ENCODE results near the gene CYP2A13.

Gene CYP2A13

DNA sequence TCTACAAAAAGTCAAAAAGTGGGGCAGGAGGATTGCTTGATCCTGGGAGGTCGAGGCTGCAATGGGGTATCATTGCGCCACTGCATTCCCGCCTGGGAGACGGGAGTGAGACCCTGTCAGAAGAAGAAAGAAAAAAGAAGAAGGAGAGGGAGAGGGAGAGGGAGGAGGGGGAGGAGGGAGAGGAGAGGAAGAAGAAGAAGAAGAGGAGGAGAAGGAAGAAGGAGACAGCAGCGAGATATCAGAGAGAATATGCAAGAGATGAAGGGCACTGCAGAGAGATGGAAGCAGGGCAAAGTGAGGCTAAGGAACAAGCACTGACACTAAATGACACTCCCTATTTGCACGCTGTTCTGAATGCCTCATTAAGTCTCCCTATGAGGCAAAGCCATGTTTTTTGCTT lies 40.4 kb downstream of the CYP2A13 start:
- no peak overlapping the region for H3K4ac ChIP-seq (ENCODE audit: low read length)
- no peak overlapping the region for H4K91ac ChIP-seq (ENCODE audit: low read depth, low read length, poor library complexity)
- no peak overlapping the region for H3K4me2 ChIP-seq (ENCODE audit: insufficient read depth, low read length, poor library complexity, severe bottlenecking)
- H3K9me3 ChIP-seq (replicated peaks in 1 of 2; ENCODE audit: control insufficient read depth in 2 of 2, insufficient read depth in 1 of 2, low read depth in 1 of 2, low read length in 2 of 2), result no peaks in the 10 kb centered on the region
- no peak overlapping the region for H3K4me3 ChIP-seq (ENCODE audit: low read length in 2 of 2)
- H2BK12ac ChIP-seq (ENCODE audit: low read length), result no peak overlapping the region
- H3K36me3 ChIP-seq (replicated peaks in 1 of 2; ENCODE audit: control insufficient read depth in 2 of 2, insufficient read depth in 2 of 2, low read length in 2 of 2), result no peaks in the 10 kb centered on the region
- no peak overlapping the region for H3K23ac ChIP-seq (ENCODE audit: low read depth, low read length, poor library complexity)
- H4K8ac ChIP-seq (ENCODE audit: low read depth, low read length), result no peak overlapping the region
- H3K18ac ChIP-seq (ENCODE audit: low read length), result no peak overlapping the region
- H3K27me3 ChIP-seq (ENCODE audit: control insufficient read depth in 3 of 3, insufficient read depth in 3 of 3, low read depth in 1 of 3, low read length in 3 of 3), result peaks cover 0 to 18% (median 0%) of the 10 kb centered on the region in 3 experiments
- peaks cover 0 to 2% of the 10 kb centered on the region in 2 donors for H3K4me1 ChIP-seq (ENCODE audit: control insufficient read depth in 2 of 2, insufficient read depth in 1 of 2, low read depth in 1 of 2, low read length in 2 of 2)
- H3K27ac ChIP-seq (replicated peaks; ENCODE audit: low read length), result no peak overlapping the region
- no peak overlapping the region for H2AFZ ChIP-seq (ENCODE audit: low read length)
- H2BK15ac ChIP-seq (ENCODE audit: low read length), result no peak overlapping the region
- no peak overlapping the region for H3K14ac ChIP-seq (ENCODE audit: low read length)
- no peak overlapping the region for H2BK120ac ChIP-seq (ENCODE audit: low read depth, low read length)
- DNase-seq (ENCODE audit: low spot score), result no peak
- H2AK5ac ChIP-seq (ENCODE audit: low read depth, low read length), result no peak overlapping the region
- no peak overlapping the region for H2BK5ac ChIP-seq (ENCODE audit: low read length)
- no peaks in the 10 kb centered on the region for H3K79me1 ChIP-seq (ENCODE audit: low read depth, low read length)
- H3K9ac ChIP-seq (ENCODE audit: low read depth, low read length, poor library complexity), result no peak overlapping the region
- WGBS, 2 donors (ENCODE audit: extremely low coverage in 2 of 2, insufficient read length in 2 of 2, insufficient replicate concordance in 1 of 2), result no CpG with 5 or more reads among the region's 6 CpGs

DNA sequence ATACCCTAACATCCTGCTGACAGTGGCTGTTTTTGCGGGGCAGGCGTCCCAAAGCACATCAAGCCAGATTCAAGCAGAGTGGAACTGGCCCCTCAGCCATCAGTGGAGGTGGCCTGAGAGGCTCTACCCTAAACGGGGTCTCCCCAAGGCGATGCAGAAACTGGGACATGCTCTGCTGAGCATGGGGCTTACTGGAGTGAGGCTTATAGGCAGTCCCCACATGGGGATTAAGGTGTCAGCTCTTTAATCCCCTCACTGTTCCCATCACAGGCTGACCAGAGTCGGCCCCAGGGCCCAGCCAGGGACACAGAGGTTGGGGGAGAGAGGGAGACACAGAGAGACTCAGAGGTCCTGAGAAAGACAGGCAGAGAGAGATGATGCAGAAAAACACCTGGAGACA lies 42.9 kb downstream of the CYP2A13 start:
- peaks cover 0 to 2% of the 10 kb centered on the region in 2 donors for H3K4me1 ChIP-seq (ENCODE audit: control insufficient read depth in 2 of 2, insufficient read depth in 1 of 2, low read depth in 1 of 2, low read length in 2 of 2)
- H2BK12ac ChIP-seq (ENCODE audit: low read length), result no peak overlapping the region
- H3K18ac ChIP-seq (ENCODE audit: low read length), result no peak overlapping the region
- no peak overlapping the region for H2BK15ac ChIP-seq (ENCODE audit: low read length)
- H3K36me3 ChIP-seq (replicated peaks in 1 of 2; ENCODE audit: control insufficient read depth in 2 of 2, insufficient read depth in 2 of 2, low read length in 2 of 2), result no peaks in the 10 kb centered on the region
- no peak overlapping the region for H4K8ac ChIP-seq (ENCODE audit: low read depth, low read length)
- H3K79me1 ChIP-seq (ENCODE audit: low read depth, low read length), result no peaks in the 10 kb centered on the region
- no peak overlapping the region for H3K9ac ChIP-seq (ENCODE audit: low read depth, low read length, poor library complexity)
- no peak overlapping the region for H2BK120ac ChIP-seq (ENCODE audit: low read depth, low read length)
- H2AK5ac ChIP-seq (ENCODE audit: low read depth, low read length), result no peak overlapping the region
- H3K4me3 ChIP-seq (ENCODE audit: low read length in 2 of 2), result no peak overlapping the region
- H3K27ac ChIP-seq (replicated peaks; ENCODE audit: low read length), result no peak overlapping the region
- H3K23ac ChIP-seq (ENCODE audit: low read depth, low read length, poor library complexity), result no peak overlapping the region
- H3K27me3 ChIP-seq (ENCODE audit: control insufficient read depth in 3 of 3, insufficient read depth in 3 of 3, low read depth in 1 of 3, low read length in 3 of 3), result peaks cover 0 to 28% (median 3%) of the 10 kb centered on the region in 3 experiments
- WGBS, 2 donors (ENCODE audit: extremely low coverage in 2 of 2, insufficient read length in 2 of 2, insufficient replicate concordance in 1 of 2), result no CpG with 5 or more reads among the region's 5 CpGs
- H3K9me3 ChIP-seq (replicated peaks in 1 of 2; ENCODE audit: control insufficient read depth in 2 of 2, insufficient read depth in 1 of 2, low read depth in 1 of 2, low read length in 2 of 2), result no peaks in the 10 kb centered on the region
- H4K91ac ChIP-seq (ENCODE audit: low read depth, low read length, poor library complexity), result no peak overlapping the region
- no peak overlapping the region for H2BK5ac ChIP-seq (ENCODE audit: low read length)
- H3K4me2 ChIP-seq (ENCODE audit: insufficient read depth, low read length, poor library complexity, severe bottlenecking), result no peak overlapping the region
- H2AFZ ChIP-seq (ENCODE audit: low read length), result no peak overlapping the region
- H3K4ac ChIP-seq (ENCODE audit: low read length), result no peak overlapping the region
- no peak for DNase-seq (ENCODE audit: low spot score)
- no peak overlapping the region for H3K14ac ChIP-seq (ENCODE audit: low read length)

DNA sequence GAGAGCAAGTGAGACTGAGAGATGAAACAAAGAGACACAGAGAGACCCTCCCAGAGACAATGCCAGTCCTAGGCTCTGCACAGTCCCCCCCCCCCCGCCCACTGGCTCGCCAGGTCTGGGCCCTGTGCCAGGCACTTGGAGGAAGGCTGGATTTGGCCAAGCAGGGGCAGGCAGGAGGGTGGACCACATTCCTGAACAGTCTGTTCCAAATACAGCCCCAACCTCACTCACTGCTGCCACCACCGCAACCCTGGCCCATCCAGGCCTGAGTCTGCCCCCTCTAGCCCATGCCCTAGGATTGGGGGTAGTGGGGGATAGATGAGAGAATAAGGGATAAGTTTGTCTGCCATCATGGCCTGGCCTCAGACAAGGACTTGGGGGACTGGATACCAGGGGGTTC lies 45.0 kb downstream of the CYP2A13 start:
- H3K9ac ChIP-seq (ENCODE audit: low read depth, low read length, poor library complexity), result peak overlapping the region; percentile 55
- peaks cover 0 to 2% of the 10 kb centered on the region in 2 donors for H3K4me1 ChIP-seq (ENCODE audit: control insufficient read depth in 2 of 2, insufficient read depth in 1 of 2, low read depth in 1 of 2, low read length in 2 of 2)
- no peak overlapping the region for H3K23ac ChIP-seq (ENCODE audit: low read depth, low read length, poor library complexity)
- no peaks in the 10 kb centered on the region for H3K9me3 ChIP-seq (replicated peaks in 1 of 2; ENCODE audit: control insufficient read depth in 2 of 2, insufficient read depth in 1 of 2, low read depth in 1 of 2, low read length in 2 of 2)
- no peak overlapping the region for H3K4me3 ChIP-seq (ENCODE audit: low read length in 2 of 2)
- H3K4ac ChIP-seq (ENCODE audit: low read length), result no peak overlapping the region
- H2BK12ac ChIP-seq (ENCODE audit: low read length), result no peak overlapping the region
- H2BK5ac ChIP-seq (ENCODE audit: low read length), result no peak overlapping the region
- H2BK15ac ChIP-seq (ENCODE audit: low read length), result no peak overlapping the region
- no peak for DNase-seq (ENCODE audit: low spot score)
- no peak overlapping the region for H3K18ac ChIP-seq (ENCODE audit: low read length)
- peaks cover 0 to 25% (median 3%) of the 10 kb centered on the region in 3 experiments for H3K27me3 ChIP-seq (ENCODE audit: control insufficient read depth in 3 of 3, insufficient read depth in 3 of 3, low read depth in 1 of 3, low read length in 3 of 3)
- H3K4me2 ChIP-seq (ENCODE audit: insufficient read depth, low read length, poor library complexity, severe bottlenecking), result no peak overlapping the region
- no peak overlapping the region for H4K8ac ChIP-seq (ENCODE audit: low read depth, low read length)
- no peaks in the 10 kb centered on the region for H3K79me1 ChIP-seq (ENCODE audit: low read depth, low read length)
- H2AFZ ChIP-seq (ENCODE audit: low read length), result no peak overlapping the region
- no peak overlapping the region for H4K91ac ChIP-seq (ENCODE audit: low read depth, low read length, poor library complexity)
- H3K36me3 ChIP-seq (replicated peaks in 1 of 2; ENCODE audit: control insufficient read depth in 2 of 2, insufficient read depth in 2 of 2, low read length in 2 of 2), result no peaks in the 10 kb centered on the region
- no CpG with 5 or more reads among the region's 3 CpGs for WGBS, 2 donors (ENCODE audit: extremely low coverage in 2 of 2, insufficient read length in 2 of 2, insufficient replicate concordance in 1 of 2)
- no peak overlapping the region for H3K27ac ChIP-seq (replicated peaks; ENCODE audit: low read length)
- no peak overlapping the region for H2BK120ac ChIP-seq (ENCODE audit: low read depth, low read length)
- H2AK5ac ChIP-seq (ENCODE audit: low read depth, low read length), result no peak overlapping the region
- H3K14ac ChIP-seq (ENCODE audit: low read length), result no peak overlapping the region

DNA sequence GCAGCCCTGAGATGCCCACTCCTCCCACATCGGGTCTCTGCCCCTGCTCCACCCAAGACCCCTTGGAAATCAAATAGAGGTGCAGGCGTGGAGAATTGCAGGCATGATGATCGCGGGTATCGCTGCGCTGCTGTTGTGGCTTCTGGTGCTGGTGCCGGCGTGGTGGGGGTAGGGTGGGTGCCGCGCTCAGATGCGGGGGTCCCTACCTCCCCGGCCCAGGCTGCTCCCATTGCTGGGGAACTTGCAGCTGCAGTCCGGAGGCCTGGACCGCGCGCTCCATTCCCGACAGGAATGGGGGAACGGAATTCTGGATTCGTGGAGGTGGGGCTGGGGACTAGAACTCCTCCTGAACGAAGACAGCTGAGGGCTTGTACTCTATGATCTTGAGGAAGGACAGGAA lies 46.4 kb downstream of the CYP2A13 start:
- Histone ChIP-seq H2AFZ (ENCODE audit: low read length) (no peak overlapping the region), H2AK5ac (ENCODE audit: low read depth, low read length) (peak overlapping the region; percentile 81)
- WGBS, 2 donors (ENCODE audit: extremely low coverage in 2 of 2, insufficient read length in 2 of 2, insufficient replicate concordance in 1 of 2), result no CpG with 5 or more reads among the region's 20 CpGs

More for the DNA sequence above, 46.4 kb downstream of the CYP2A13 start:
- H3K9me3 ChIP-seq (replicated peaks in 1 of 2; ENCODE audit: control insufficient read depth in 2 of 2, insufficient read depth in 1 of 2, low read depth in 1 of 2, low read length in 2 of 2), result no peaks in the 10 kb centered on the region
- H3K18ac ChIP-seq (ENCODE audit: low read length), result peak overlapping the region; percentile 48
- H3K4me1 ChIP-seq (ENCODE audit: control insufficient read depth in 2 of 2, insufficient read depth in 1 of 2, low read depth in 1 of 2, low read length in 2 of 2), result peaks cover 0 to 2% of the 10 kb centered on the region in 2 donors
- no peak overlapping the region for H3K9ac ChIP-seq (ENCODE audit: low read depth, low read length, poor library complexity)
- no peak for DNase-seq (ENCODE audit: low spot score)
- H2BK15ac ChIP-seq (ENCODE audit: low read length), result no peak overlapping the region
- H3K27me3 ChIP-seq (ENCODE audit: control insufficient read depth in 3 of 3, insufficient read depth in 3 of 3, low read depth in 1 of 3, low read length in 3 of 3), result peaks cover 0 to 20% (median 3%) of the 10 kb centered on the region in 3 experiments
- no peak overlapping the region for H4K8ac ChIP-seq (ENCODE audit: low read depth, low read length)
- H3K4ac ChIP-seq (ENCODE audit: low read length), result no peak overlapping the region
- H2BK120ac ChIP-seq (ENCODE audit: low read depth, low read length), result no peak overlapping the region
- H3K23ac ChIP-seq (ENCODE audit: low read depth, low read length, poor library complexity), result peak overlapping the region; percentile 43
- peak overlapping the region; percentile 18 for H3K4me2 ChIP-seq (ENCODE audit: insufficient read depth, low read length, poor library complexity, severe bottlenecking)
- H2BK5ac ChIP-seq (ENCODE audit: low read length), result no peak overlapping the region
- no peak overlapping the region for H3K27ac ChIP-seq (replicated peaks; ENCODE audit: low read length)
- no peak overlapping the region for H3K4me3 ChIP-seq (ENCODE audit: low read length in 2 of 2)
- H3K79me1 ChIP-seq (ENCODE audit: low read depth, low read length), result no peaks in the 10 kb centered on the region
- H2BK12ac ChIP-seq (ENCODE audit: low read length), result no peak overlapping the region
- H4K91ac ChIP-seq (ENCODE audit: low read depth, low read length, poor library complexity), result no peak overlapping the region
- H3K36me3 ChIP-seq (replicated peaks in 1 of 2; ENCODE audit: control insufficient read depth in 2 of 2, insufficient read depth in 2 of 2, low read length in 2 of 2), result no peaks in the 10 kb centered on the region
- peak overlapping the region; percentile 21 for H3K14ac ChIP-seq (ENCODE audit: low read length)

Data from neuronal stem cell (in vitro differentiated cells).